ENCODE measurements around the gene LPA. TPM values are rescaled to one million over a fixed set of nuclear protein-coding genes. Genes with fewer than 3 reads are reported as not detected.

Gene LPA
- total and polyA plus RNA-seq, 2 of the 13 experiments (the other 11 are each of a cell fraction or from before 2014, with no cell fraction given): not detected

GRCh38 chr6:160667639-160668481, 3.8 kb upstream of the LPA start (continued):
- no peak for TF ChIP-seq SRSF9 (IDR thresholded peaks at IDR 0.05; ENCODE audit: borderline replicate concordance, insufficient read depth, low read depth, low read length, poor library complexity, severe bottlenecking)
- no peak for TF ChIP-seq ZBTB33 (CRISPR knock-in tag; IDR thresholded peaks at IDR 0.05)
- no peak for TF ChIP-seq ZNF639 (CRISPR knock-in tag; conservative IDR thresholded peaks at IDR 0.05)
- no peak for TF ChIP-seq KMT2B (CRISPR knock-in tag; IDR thresholded peaks at IDR 0.05)
- no peak for TF ChIP-seq ZNF746 (CRISPR knock-in tag; IDR thresholded peaks at IDR 0.05)
- TF ChIP-seq AKAP8 (CRISPR knock-in tag; IDR thresholded peaks at IDR 0.05): no peak
- no peak for TF ChIP-seq EEA1 (CRISPR knock-in tag; IDR thresholded peaks at IDR 0.05; ENCODE audit: borderline replicate concordance)
- TF ChIP-seq ZNF337 (CRISPR knock-in tag; IDR thresholded peaks at IDR 0.05; ENCODE audit: borderline replicate concordance, low read depth): no peak
- TF ChIP-seq ZNF7 (CRISPR knock-in tag; IDR thresholded peaks at IDR 0.05): no peak
- TF ChIP-seq THAP11 (CRISPR knock-in tag; IDR thresholded peaks at IDR 0.05): no peak
- no peak for TF ChIP-seq SIX1 (CRISPR knock-in tag; IDR thresholded peaks at IDR 0.05; ENCODE audit: borderline replicate concordance)
- TF ChIP-seq ZBTB1 (CRISPR knock-in tag; IDR thresholded peaks at IDR 0.05; ENCODE audit: borderline replicate concordance): no peak
- TF ChIP-seq MAF1 (CRISPR knock-in tag; IDR thresholded peaks at IDR 0.05; ENCODE audit: borderline replicate concordance): no peak
- no peak for TF ChIP-seq ZNF232 (CRISPR knock-in tag; IDR thresholded peaks at IDR 0.05; ENCODE audit: borderline replicate concordance)
- TF ChIP-seq MXI1 (IDR thresholded peaks at IDR 0.05; ENCODE audit: borderline replicate concordance, low read depth, low read length): no peak
- TF ChIP-seq AHDC1 (CRISPR knock-in tag; IDR thresholded peaks at IDR 0.05; ENCODE audit: borderline replicate concordance): no peak
- TF ChIP-seq ELF1 (CRISPR knock-in tag; IDR thresholded peaks at IDR 0.05): no peak
- TF ChIP-seq CTCF (CRISPR knock-in tag; IDR thresholded peaks at IDR 0.05): peak; percentile 94
- no peak for TF ChIP-seq NR3C1 (CRISPR knock-in tag; IDR thresholded peaks at IDR 0.05)
